HG03565 (cell line): ENCODE results near the gene ZMYM2.
"Not testable (repeated sequence)": the region's sequence is repeated elsewhere in the genome, so short reads cannot be mapped to it uniquely, and the experiment has no call there.

ENCODE experiments used
- ATAC-seq: cut with Tn5 transposase; IDR thresholded peaks from one replicate; pipeline ENCODE4 v1.9.1; 2021; ENCODE audit warnings: mild to moderate bottlenecking, moderate library complexity; ENCODE audit not compliant: unreplicated experiment

The ZMYM2 gene

DNA sequence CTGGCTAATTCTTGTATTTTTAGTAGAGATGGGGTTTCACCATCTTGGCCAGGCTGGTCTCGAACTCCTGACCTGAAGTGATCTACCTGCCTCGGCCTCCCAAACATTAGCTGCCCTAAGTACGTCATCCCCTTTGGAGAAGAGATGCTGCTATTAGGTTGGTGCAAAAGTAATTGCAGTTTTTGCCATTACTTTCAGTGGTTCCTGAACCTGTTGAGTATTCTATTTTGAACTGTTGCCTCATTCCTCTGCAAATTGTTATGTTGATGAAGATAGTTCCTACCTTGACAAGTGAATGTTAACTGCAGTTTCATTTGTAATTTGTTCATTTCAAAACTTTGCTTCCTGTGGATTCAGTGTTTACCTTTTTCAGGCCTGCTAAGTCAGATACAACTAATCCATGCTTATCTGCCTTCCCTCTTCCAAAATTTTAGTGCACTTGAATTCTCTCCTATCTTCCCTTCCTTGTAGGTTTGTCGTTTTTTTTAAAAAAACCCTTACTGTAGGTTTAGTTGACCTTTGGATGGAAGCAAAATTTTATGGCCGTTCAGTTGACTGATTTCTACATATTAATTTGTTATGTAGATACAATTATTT lies 24.0 kb downstream of the ZMYM2 start:
- no peak for ATAC-seq

DNA sequence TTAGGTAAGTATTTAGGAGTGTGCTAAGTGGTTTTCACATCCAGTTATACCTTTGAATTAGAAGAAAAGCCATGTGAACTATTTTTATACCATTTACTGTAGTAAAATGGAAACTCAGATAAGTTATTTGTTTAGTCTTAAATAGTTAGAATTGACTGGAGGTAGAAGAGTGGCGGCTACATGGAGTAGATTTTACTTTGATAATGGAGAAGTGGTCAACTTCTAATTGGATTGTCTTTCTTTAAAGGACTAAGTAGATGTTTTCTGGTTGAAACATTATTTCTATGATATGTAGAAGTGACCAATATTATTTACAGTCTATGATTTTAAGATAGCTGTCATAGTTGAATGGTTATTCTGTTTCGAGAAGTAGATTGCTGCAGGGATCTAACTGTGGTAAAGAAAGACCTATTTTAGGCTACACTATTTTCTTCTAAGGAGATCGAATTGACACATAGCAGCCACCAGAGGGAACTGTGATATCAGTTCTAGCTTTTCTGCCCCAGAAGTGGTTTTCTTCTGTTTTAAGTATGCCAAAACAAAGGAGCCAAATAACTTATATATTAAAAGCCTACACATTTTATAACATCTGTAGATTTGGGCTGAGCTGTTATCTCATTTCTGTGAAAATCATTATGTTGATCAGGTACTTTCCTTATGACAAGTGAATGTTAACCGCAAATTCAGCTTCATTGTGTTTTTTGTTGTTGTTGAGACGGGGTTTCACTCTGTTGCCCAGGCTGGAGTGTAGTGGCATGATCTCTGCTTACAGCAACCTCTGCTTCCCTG lies 26.1 kb downstream of the ZMYM2 start:
- ATAC-seq, result peak; percentile 82

DNA sequence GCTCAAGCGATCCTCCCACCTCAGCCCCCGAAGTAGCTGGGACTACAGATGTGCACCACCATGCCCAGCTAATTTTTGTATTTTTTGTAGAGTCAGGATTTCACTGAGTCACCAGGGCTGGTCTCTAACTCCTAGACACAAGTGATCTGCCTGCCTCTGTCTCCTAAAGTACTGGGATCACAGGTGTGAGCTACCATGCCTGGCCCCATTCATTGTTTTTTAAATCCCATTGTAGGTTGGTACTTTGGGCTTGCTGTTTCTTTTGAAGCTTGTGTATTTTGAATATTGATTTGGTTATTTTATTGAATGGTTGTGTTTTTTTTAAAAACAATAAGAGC lies 26.7 kb downstream of the ZMYM2 start:
- ATAC-seq, result no peak

DNA sequence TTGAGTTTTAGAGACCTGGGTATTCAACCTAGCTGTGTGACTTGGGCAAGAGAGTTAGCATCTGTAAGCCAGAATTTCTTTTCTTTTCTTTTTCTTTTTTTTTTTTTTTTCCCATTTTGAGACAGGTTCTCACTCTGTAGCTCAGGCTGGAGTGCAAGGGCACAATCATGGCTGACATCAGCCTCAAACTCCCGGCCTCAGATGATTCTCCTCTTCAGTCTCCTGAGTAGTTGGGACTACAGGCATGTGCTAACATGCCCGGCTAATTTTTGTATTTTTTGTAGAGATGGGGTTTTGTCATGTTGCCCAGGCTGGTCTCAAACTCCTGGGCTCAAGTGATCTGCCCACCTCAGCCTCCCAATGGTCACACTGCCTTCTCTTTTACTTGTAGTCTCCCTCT lies 33.0 kb downstream of the ZMYM2 start:
- ATAC-seq, result no peak

DNA sequence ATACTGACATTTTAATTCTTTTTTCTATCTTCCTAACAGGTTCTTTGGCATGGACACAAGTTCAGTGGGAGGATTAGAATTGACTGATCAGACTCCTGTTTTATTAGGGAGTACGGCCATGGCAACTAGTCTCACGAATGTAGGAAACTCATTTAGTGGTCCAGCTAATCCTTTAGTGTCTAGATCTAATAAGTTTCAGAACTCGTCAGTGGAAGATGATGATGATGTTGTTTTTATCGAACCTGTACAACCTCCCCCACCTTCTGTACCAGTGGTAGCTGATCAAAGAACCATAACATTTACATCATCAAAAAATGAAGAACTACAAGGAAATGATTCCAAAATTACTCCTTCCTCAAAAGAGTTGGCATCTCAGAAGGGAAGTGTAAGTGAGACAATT lies 34.5 kb downstream of the ZMYM2 start:
- no peak for ATAC-seq

DNA sequence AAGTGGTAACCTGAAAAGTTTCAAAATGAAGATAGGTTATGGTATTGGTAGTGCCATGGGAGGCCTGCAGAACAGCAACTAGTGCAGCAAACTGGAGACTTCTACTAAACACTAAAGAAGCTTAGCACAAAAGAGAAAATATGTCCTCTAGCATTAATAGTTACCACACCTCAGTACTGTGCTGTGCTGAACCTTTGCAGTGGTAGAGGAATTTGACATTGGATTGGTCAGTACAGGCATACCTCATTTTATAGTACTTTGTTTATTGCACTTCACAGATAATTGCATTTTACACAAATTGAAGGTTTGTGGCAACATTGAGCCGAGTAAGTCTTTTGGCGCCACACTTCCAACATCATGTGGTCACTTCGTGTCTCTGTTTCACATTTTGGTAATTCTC lies 40.4 kb downstream of the ZMYM2 start:
- no peak for ATAC-seq

DNA sequence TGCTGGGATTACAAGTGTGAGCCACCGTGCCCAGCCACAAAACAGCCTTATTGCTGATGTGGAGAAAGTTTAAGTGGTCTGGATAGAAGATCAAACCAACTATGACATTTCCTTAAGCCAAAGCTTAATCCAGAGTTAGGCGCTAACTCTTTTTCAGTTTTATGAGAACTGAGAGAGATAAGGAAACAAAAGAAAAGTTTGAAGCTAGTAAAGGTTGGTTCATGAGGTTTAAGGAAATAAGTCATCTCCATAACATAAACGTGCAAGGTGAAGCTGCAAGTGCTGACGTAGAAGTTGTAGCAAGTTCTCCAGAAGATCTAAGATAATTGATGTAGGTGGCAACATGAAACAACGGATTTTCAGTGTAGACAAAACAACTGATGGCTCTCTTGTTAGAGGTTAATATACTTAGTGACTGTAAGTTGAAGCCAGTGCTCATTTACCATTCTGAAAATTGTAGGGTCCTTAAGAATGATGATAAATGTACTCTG lies 41.6 kb downstream of the ZMYM2 start:
- no peak for ATAC-seq

DNA sequence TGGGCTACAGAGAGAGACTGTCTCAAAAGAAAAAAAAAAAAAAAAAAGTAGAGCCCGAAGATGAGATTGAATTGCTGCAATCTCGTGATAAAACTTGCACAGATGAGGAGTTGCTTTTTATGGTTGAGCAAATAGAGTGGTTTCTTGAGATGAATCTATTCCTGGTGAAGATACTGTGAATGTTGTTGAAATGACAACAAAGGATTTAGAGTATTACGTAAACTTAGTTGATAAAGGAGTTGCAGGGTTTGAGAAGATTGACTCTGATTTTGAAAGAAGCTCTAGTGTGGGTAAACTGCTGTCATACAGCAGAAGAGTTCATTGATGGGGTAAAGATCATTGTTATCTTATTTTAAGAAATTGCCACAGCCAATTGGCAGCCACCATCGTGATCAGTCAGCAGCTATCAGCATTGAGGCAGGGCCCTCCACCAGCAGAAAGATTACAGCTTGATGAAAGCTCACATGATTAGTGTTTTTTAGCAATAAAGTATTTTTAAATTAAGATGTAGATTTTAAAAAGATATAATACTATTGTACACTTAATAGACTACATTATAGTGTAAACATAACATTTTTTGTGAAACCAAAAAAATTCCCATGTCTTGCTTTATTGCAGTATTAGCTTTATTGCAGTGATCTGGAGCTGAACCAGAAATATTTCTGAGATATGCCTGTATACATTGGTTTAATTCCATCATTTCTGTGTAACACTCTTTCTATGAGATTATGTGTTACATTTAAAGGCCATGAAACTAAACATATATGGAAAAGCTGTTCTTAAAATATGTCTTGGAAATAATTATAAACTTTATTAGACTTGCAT lies 43.1 kb downstream of the ZMYM2 start:
- ATAC-seq, result no peak

DNA sequence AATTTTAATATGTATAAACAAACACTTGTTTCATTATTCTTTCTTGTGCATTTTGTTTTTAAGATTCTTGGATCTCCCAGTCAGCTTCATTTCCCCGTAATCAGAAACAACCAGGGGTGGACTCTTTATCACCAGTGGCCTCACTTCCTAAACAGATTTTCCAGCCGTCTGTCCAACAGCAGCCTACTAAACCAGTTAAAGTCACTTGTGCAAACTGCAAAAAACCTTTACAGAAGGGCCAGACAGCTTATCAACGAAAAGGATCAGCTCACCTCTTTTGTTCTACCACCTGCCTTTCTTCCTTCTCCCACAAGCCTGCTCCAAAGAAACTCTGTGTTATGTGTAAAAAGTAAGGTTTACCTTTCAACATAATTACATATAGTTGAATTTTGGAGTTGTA lies 44.3 kb downstream of the ZMYM2 start:
- ATAC-seq, result no peak

DNA sequence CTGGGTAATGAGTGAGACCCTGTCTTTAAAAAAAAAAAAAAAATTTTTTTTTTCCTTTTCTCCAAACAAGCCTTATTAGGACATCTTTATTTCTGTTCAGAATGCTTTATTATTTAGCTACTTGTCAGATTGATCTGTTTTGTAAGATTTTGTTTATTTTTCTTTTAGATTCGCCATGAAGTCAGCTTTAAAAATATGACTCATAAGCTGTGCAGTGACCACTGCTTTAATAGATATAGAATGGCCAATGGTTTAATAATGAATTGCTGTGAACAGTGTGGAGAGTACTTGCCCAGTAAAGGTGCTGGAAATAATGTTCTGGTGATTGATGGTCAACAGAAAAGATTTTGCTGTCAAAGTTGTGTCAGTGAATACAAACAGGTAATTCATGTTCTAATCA lies 47.7 kb downstream of the ZMYM2 start:
- no peak for ATAC-seq

DNA sequence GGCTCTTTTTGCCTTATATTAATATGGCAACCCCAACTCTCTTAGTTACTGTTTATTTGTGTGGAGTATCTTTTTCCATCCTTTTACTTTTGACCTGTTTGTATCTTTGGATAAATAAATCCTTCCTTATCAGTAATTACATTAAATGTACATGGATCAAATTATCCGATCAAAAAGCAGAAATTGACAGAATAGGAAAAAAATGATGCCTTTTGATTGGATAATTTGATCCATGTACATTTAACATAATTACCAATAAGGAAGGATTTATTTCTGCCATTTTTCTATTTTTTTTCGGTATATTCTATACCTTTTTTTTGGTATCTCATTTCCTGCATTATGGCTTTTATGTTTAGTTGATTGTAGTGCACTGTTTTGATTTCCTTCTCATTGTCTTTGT lies 57.2 kb downstream of the ZMYM2 start:
- ATAC-seq, result no peak

DNA sequence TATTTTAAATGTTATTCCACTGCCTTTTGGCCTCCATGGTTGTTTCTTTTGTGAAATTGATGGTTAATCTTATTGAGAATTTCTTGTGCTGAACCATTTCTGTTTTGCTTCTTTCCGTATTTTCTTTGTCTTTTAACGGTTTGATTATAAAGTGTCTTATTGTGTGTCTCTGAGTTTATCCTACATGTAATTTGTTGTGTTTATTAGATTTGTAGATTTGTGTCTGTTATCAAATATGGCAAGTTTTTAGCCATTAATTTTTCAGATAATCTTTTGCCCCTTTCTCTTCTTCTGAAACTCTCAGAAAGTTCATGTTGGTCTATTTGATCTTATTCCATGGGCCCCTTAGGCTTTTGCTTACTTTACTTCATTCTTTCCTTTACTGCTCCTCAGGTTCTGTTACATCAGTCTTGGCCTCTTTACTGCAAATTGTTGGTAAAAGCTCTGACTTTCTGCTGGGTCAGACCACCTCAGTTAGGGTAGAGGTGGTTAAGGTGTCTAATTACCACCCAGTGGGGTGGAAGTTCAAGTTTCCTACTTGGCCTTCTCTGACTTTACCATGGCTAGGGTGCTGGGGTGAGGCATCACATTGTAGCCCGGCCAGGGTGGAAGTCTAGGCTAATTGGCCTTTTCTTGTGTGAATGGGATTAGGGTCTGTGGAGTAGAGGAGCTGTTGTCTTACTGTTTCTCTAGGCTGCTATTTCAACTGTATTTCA lies 58.3 kb downstream of the ZMYM2 start:
- ATAC-seq, result no peak

DNA sequence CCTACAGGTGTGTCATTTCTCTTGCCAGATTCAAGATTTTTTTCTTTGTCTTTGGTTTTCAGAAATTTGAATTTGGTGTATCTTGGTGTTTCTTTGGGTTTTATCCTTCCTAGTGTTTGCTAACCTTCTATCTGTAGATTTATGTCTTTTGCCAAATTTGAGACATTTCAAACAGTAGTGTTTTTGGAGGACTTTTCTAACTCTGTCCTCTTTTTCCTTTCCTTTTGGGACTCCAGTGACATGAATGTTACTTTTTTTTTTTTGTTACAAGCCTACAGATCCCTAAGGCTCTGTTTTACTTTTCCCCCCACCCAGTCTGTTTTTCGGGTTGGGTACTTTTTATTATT lies 58.8 kb downstream of the ZMYM2 start:
- ATAC-seq, result no peak

DNA sequence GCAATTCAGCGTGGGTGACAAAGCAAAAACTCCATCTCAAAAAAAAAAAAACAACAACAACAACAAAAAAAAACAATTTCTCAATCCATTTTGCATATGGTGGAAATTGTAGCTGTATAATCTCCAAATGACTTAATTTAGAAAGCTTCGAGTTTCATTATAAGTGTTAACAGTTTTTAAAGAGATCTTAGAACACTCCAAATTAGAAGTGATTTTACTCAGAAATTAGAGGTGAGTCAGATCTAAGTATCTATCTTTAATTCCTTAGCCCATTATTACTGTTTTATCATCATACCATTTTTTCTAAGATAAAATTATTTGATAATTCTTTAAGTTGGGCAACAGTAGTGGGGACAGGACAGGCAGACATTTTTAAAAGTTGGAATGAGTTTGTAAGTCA lies 60.5 kb downstream of the ZMYM2 start:
- ATAC-seq, result no peak

DNA sequence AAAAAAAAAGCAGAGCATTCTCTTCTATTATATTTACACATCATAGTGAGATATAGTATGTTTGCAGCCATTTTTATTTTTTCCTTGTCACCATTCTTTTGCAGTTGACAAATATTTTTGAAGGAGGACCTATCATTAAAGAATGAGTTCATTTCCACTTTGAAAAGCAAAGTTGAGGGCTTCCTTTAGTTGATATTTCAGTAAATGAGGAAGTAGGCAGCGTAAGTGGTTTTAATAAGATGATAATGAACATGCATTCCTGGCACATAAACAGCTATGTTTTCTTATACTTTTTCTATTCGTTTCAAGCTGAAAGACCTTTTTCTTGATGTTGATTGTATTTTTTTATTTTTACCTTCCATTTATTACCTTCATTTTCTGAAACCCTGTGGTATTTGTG lies 66.2 kb downstream of the ZMYM2 start:
- ATAC-seq, result no peak

DNA sequence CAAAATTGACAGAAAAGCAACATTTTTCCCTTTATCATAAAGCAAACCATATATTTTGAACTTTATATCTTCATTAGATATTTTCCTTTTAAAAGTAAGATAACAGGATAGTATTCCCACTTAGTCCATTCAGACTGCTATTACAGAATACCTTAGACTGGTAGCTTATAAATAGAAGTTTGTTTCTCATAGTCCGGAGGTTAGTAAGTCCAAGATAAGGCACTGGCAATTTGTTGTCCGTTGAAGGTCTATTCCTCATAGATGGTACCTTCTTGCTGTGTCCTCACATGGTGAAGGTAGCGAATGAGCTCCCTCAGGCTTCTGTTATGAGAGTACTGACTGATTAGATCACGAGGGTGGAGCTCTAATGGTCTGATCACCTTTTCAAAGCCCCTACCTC lies 70.4 kb downstream of the ZMYM2 start:
- ATAC-seq, result no peak

DNA sequence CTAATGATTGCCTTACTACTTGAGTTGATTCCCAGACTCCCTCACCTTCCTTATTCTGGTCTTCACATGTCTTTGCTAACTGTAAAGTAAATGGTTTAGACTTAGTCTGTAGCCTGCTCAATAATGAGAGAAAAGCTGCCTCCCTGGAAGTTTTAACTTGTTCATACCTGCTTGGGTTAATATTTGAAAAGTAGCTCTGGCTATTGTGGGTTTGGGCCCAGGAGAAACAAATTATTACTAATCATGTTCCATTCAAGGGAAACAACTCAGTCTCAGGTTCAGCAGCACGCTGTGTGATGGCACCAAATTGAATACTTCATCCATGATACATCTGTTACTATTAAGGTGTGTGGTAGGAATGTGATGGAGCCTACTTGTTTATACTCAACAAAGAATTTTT lies 75.0 kb downstream of the ZMYM2 start:
- no peak for ATAC-seq

DNA sequence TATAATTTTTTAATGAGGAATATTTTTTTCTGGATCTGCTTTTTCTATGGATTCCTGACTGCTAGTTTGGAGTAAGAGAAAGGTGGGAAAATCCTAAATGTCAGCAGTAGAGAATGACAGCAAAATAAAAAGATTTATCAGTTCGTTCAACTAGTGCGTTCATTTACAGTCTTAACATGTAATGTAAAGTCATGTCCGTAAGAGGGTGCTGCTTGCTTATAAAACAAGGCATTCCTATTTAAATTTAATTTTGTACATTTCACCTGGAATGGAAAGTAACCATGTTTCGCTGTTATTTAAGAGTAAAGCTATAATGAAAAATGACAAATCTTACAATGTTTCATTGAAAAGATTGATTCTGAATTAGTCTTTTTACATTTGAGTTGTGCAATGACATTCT lies 76.6 kb downstream of the ZMYM2 start:
- no peak for ATAC-seq

DNA sequence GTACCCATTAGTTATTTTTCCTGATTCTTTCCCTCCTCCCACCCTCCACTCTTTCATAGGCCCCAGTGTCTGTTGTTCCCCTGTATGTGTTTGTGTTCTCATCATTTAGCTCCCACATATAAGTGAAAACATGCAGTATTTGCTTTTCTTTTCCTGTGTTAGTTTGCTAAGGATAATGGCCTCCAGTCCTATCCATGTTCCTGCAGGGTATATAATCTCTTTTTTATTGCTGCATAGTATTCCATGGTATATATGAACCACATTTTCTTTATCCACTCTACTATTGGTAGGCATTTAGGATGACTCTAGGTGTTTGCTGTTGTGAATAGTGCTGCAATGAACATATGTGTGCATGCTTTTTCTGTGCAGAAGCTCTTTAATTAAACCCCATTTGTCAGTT lies 79.4 kb downstream of the ZMYM2 start:
- no peak for ATAC-seq

DNA sequence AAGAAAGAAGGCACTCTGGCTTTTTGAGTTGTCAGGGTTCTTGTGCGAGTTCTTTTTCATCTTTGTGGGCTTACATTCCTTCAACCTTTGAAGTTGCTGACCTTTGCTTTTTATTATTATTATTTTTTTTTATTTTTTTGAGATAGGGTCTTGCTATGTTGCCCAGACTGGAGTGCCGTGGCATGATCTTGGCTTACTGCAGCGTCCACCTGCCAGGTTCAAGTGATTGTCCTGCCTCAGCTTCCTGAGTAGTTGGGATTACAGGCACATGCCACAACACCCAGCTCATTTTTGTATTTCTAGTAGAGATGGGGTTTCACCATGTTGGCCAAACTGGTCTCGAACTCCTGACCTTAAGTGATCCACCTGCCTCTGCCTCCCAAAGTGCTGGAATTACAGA lies 84.1 kb downstream of the ZMYM2 start:
- ATAC-seq, result not testable (repeated sequence)

DNA sequence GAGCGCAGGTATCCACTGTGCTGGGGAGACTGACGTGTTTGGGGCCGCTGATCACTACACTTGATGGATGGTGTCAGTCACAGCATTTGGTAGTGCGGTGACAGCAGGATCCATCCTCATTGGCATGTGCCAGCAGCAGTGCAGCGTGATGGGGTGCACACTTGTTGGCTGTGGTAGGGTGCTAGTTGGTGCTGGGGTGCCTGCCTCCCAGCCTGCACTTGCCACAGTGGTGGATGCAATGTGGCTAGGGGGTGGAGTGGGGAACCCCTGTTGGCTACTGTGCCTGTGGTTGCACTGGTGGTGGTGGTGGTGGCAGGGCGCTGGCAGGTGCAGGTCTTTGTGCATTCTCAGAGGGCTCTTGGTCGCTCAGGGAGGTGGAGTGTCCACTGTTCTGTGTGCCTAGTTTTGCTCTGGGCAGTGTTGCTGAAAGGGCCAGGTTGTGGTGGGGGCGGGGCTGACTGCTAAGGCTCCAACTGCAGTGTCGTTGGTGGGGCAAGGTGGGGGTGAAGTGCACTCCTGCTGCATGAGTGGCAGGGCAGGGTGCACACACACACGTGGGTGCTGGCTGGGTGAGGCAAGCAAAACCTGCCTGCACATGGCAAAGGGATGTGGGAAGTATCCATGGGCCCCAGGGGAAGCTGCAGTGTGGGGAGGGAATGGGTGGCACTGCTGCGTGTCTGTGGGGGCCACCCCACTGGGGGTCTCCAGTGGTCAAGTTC lies 84.8 kb downstream of the ZMYM2 start:
- no peak for ATAC-seq
